Esophagus (tissue), 2 donors: ENCODE measurements around the gene UTF1. TPM values are rescaled to one million over a fixed set of nuclear protein-coding genes. Genes with fewer than 3 reads are reported as not detected.

ENCODE experiments used
- H3K27ac ChIP-seq, 2 donors: one replicate each; pipeline ENCODE4 v1.5.1; 2013; ENCODE audit warnings: low read depth in 2 of 2, mild to moderate bottlenecking in 2 of 2, inconsistent platforms in 1 of 2, low read length in 1 of 2, moderate library complexity in 1 of 2
- H3K27me3 ChIP-seq, 2 donors: one replicate each; pipeline ENCODE4 v1.6.1; 2013; ENCODE audit warnings: low read length in 2 of 2, control low read depth in 1 of 2, mild to moderate bottlenecking in 1 of 2; ENCODE audit not compliant: insufficient read depth in 2 of 2, control insufficient read depth in 1 of 2
- H3K36me3 ChIP-seq, 2 donors: one replicate each; pipeline ENCODE4 v1.6.1; 2013; ENCODE audit warnings: low read length in 1 of 2; ENCODE audit not compliant: control insufficient read depth in 2 of 2, insufficient read depth in 2 of 2
- H3K4me1 ChIP-seq, 2 donors: one replicate each; pipeline ENCODE4 v1.6.1; 2013; ENCODE audit warnings: low read length in 1 of 2; ENCODE audit not compliant: control insufficient read depth in 2 of 2, insufficient read depth in 2 of 2
- H3K4me3 ChIP-seq, 2 donors: one replicate each; pipeline ENCODE4 v1.5.1; 2013; ENCODE audit warnings: low read length in 2 of 2, mild to moderate bottlenecking in 2 of 2, low read depth in 1 of 2, moderate library complexity in 1 of 2
- H3K9me3 ChIP-seq, 2 donors: one replicate each; pipeline ENCODE4 v1.6.1; 2013; ENCODE audit warnings: mild to moderate bottlenecking in 2 of 2, low read depth in 1 of 2, low read length in 1 of 2, moderate library complexity in 1 of 2; ENCODE audit not compliant: control insufficient read depth in 2 of 2, insufficient read depth in 1 of 2
- WGBS, 2 donors: extraction: QIAGEN DNeasy Blood & Tissue Kit; methylation state at CpG; one replicate each; pipeline ENCODE4 v1.1.7; 2013; 5-methylcytosine and 5-hydroxymethylcytosine counted together
- polyA plus RNA-seq, 2 donors: library from polyadenylated mRNA; stranded (reverse); fragments of 200-250 nt; gene quantifications; one replicate each; pipeline ENCODE4 v1.2.3, GENCODE V29; 2013
- donor health status: healthy with polysubstance abuse.
- donor health status: Bipolar disorder and iron deficiency.

Gene UTF1
- polyA plus RNA-seq, 2 donors: not detected

DNA sequence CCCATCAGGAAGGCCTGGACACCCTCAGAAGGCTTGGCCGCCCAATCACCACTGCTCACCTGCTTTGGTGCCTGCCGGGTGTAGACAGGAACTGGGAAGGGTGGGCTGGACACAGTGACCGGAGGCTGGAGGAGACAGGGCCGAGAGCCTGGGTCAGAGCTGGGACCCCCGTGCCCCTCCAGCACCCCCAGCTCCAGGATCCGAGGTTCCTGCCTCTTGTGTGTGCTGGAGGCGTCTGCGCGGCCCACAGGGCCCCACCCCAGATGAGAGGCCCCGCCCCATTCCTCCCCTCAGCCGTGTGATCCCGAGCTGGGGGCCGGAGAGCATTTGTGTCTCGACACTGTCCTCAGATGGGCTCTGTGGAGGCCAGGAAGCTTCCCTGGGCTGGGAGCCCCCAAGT is 37.3 kb downstream of the UTF1 start:
- WGBS, 2 donors: 76 to 81% methylated on average over 14 of the region's 14 CpGs
- no peaks in the 10 kb centered on the region for H3K9me3 ChIP-seq
- peaks cover 0 to 10% of the 10 kb centered on the region in 2 donors for H3K4me1 ChIP-seq
- no peak overlapping the region for H3K27ac ChIP-seq
- H3K36me3 ChIP-seq: peaks cover 0 to 8% of the 10 kb centered on the region in 2 donors
- H3K27me3 ChIP-seq: no peaks in the 10 kb centered on the region
- no peak overlapping the region for H3K4me3 ChIP-seq

DNA sequence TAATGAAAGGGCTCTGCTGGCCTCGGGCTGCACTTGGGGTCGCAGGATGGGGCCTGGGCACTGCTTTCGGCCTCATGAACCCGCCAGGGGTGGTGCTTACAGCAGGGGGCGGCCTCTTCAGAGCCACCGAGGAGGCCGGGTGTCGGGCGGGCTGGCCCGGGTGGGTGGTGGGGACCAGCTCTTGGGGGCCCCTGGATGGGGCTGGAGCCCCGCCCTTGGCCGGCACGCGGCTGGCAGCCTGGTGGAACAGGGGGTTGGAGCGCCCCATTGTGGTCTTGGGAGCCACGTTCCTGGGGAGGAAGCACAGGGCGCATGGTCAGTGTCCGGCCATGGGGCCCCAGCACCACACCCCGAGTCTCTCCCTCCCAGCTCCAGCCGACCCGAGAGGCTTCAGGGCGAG is 37.8 kb downstream of the UTF1 start:
- no peak overlapping the region for H3K27ac ChIP-seq
- WGBS, 2 donors: 86 to 88% methylated on average over 17 to 22 of the region's 22 CpGs
- peaks cover 0 to 7% of the 10 kb centered on the region in 2 donors for H3K4me1 ChIP-seq
- no peaks in the 10 kb centered on the region for H3K9me3 ChIP-seq
- H3K27me3 ChIP-seq: no peaks in the 10 kb centered on the region
- peaks cover 0 to 8% of the 10 kb centered on the region in 2 donors for H3K36me3 ChIP-seq
- no peak overlapping the region for H3K4me3 ChIP-seq

DNA sequence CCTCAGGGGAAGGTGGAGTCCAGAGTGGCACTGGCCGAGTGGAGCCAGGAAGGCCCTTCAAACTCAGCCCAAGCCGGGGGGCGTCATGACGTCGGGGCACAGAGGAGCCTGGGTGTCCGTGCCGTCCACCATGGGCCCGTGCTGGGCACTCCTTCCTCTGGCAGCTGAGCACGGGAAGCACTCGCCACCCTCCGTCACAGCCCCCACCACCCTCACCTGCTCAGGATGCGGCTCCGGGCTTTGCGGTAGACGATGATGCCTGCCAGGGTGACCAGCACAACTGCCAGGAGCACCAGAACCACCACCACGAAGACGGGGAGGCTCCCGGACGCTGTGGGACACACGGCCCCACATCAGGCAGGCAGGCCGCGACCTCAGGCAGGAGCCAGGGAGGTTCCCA is 38.5 kb downstream of the UTF1 start:
- peaks cover 0 to 8% of the 10 kb centered on the region in 2 donors for H3K36me3 ChIP-seq
- no peak overlapping the region for H3K4me3 ChIP-seq
- H3K27ac ChIP-seq: no peak overlapping the region
- H3K9me3 ChIP-seq: no peaks in the 10 kb centered on the region
- WGBS, 2 donors: 91 to 97% methylated on average over 19 to 22 of the region's 22 CpGs
- no peaks in the 10 kb centered on the region for H3K27me3 ChIP-seq
- H3K4me1 ChIP-seq: peaks cover 0 to 3% of the 10 kb centered on the region in 2 donors

DNA sequence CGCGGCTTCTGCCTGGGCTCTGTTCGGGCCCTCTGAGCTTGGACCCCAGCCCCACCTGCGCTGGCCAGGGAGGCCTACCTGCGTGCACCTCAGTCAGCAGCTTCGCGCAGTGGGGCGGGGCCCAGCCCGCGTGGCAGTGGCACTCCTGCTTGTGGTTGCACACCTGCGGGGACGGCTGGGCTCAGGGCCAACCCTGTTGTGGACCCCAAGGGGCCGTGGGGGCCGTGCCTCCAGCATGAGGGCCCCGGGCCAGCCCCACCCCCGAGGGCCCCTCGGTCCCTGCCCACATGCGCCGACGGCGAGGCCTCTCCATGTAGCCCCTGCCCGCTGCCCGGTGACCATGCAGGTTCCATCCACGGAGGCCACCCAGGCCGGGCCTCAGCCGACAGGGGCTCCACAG is 39.4 kb downstream of the UTF1 start:
- Histone ChIP-seq H3K4me3 (no peak overlapping the region), H3K27ac (no peak overlapping the region), H3K27me3 (no peaks in the 10 kb centered on the region), H3K36me3 (peaks cover 0 to 8% of the 10 kb centered on the region in 2 donors), H3K4me1 (no peaks in the 10 kb centered on the region), H3K9me3 (no peaks in the 10 kb centered on the region)
- WGBS, 2 donors: 88 to 89% methylated on average over 21 to 26 of the region's 26 CpGs

DNA sequence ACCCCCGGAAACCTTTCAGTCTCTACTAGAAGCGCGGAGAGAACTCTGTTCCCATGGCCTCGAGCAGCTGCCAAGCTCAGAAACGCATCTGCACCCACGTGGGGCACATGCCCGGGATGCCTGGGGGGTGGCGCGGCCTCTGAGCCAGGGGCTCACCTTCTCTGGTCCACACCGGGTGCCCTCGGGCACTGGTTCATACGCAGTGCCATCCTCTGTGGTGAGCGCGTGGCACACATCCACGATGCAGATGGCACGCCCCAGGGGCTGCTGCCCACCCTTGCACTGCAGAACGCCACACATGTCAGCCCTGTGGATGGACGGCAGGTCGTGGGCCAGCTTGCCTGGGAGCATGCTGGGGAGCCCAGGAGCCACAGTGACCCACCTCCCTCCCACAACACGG is 40.2 kb downstream of the UTF1 start:
- H3K4me3 ChIP-seq: no peak overlapping the region
- no peaks in the 10 kb centered on the region for H3K9me3 ChIP-seq
- H3K27me3 ChIP-seq: no peaks in the 10 kb centered on the region
- no peak overlapping the region for H3K27ac ChIP-seq
- no peaks in the 10 kb centered on the region for H3K4me1 ChIP-seq
- peaks cover 0 to 8% of the 10 kb centered on the region in 2 donors for H3K36me3 ChIP-seq
- WGBS, 2 donors: 86 to 89% methylated on average over 20 of the region's 20 CpGs

DNA sequence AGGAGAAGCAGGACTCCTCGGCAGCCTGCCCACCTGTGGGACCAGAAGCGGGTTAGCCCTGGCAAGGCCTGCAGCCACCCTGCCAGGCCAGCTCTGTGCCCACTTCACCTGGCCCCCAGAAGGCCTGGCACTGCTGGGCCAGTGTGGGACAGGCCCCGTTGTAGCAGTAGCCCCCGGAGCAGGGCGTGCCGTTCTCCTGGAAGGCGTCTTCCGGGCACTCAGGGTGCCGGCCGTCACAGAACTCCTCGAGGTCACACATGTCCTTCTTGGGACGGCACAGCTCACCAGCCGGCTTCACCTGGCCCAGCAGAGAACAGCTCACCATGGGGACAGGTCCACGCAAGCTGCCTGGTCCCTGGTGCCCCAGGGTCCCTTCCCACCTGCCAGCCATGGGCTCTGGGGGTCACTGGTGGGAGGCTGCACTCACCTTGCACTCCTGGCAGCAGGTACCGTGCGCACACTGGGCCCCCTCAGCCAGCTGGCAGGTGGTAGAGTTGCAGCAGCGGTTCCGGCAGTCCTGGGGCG is 40.8 kb downstream of the UTF1 start:
- Histone ChIP-seq H3K4me1 (peaks cover 0 to 2% of the 10 kb centered on the region in 2 donors), H3K9me3 (no peaks in the 10 kb centered on the region), H3K36me3 (peaks cover 0 to 8% of the 10 kb centered on the region in 2 donors), H3K4me3 (no peak overlapping the region), H3K27me3 (no peaks in the 10 kb centered on the region), H3K27ac (no peak overlapping the region)
- 80 to 87% methylated on average over 19 of the region's 19 CpGs for WGBS, 2 donors

DNA sequence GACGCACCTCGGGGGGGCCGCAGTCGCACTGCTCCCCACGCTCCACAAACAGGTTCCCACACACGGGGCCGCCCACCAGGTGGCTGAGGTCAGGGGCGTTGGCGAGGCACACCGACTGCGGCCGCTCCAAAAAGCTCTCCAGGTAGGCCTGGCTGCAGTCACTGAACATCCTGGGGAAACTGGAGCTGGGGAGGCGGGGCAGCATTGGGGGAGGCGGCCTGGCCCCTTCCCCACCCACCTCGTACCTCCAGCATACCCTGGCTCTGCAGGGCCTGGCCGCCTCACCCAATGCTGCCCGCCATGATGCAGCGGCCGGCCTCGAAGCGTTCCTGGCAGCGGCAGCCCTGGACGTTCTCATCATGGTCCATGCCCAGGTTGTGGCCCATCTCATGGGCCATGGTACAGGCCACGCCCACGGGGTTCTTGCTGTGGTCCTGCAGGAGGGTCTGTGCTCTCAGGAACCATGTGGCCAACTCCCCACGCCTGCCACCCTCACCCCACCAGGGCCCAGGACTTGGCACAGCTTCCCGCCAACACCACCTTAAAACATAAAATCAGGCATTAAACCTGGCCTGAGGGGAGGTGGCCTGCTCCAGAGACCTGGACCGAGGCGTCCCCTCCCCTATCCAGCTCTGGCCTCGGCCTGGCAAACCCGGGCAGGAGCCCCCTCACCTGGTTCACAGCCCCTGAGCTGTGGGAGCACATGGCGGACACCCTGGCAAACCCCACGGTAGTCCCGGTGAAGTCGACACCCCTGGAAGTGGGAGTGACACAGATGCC is 41.7 kb downstream of the UTF1 start:
- H3K9me3 ChIP-seq: no peaks in the 10 kb centered on the region
- no peak overlapping the region for H3K4me3 ChIP-seq
- WGBS, 2 donors: 79% methylated on average over 34 to 35 of the region's 35 CpGs
- no peaks in the 10 kb centered on the region for H3K27me3 ChIP-seq
- peaks cover 0 to 6% of the 10 kb centered on the region in 2 donors for H3K36me3 ChIP-seq
- peaks cover 0 to 5% of the 10 kb centered on the region in 2 donors for H3K4me1 ChIP-seq
- no peak overlapping the region for H3K27ac ChIP-seq

DNA sequence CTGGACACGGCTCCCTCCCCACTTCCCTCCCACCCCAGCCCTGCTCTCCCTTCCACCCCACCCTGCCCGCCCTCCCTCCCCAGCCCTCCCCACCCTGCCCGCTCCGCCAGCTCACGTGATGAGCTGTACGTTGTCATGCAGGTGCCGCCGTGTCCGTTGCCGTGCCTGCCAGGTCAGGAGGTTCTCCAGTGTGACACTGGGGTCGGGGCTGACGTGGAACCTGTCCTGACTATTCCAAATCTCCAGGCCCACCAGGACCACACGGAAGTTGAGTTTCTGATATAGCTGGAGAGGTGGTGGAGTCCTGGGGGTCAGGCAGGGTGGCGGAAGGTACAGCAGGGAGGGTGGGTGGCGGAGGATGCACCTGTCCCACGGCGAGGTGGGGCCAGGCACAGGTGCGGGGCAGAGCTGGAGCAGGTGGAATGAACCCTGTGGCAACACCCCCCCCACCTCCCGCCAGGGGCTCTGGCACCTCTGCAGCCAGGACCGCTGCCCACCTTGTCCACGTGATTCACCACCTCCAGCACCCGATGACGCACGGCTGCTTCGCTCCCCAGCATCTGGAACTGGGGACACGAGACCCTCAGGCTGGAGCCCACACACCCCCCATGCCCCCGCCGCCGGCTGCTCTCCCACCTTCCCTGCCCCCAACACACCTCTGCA is 42.4 kb downstream of the UTF1 start:
- peaks cover 2 to 5% of the 10 kb centered on the region in 2 donors for H3K4me1 ChIP-seq
- WGBS, 2 donors: 78 to 80% methylated on average over 21 to 29 of the region's 29 CpGs
- H3K27me3 ChIP-seq: no peaks in the 10 kb centered on the region
- H3K27ac ChIP-seq: no peak overlapping the region
- H3K9me3 ChIP-seq: no peaks in the 10 kb centered on the region
- peaks cover 0 to 6% of the 10 kb centered on the region in 2 donors for H3K36me3 ChIP-seq
- H3K4me3 ChIP-seq: no peak overlapping the region

DNA sequence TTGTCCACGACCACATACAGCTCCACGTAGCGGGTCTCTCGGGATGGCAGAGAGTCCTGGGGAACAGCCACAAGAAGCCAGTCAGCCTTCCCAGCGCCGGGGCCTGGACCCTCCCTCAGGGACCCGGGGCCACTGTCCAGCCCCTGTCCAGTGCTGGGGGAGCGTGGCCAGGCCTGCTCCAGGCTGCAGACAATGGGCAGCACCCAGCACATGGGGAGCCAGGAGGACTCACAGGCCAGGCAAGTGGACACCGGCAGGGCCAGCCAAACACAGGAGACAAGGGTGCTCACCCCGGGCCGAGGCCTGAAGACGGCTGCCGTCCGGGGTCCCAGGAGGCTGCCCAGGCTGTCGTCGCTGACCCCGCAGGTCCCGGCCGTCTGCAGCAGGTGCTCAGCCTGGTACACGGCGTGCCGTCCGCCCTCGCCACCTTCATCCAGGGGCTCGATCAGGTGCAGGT is 43.0 kb downstream of the UTF1 start:
- Histone ChIP-seq H3K36me3 (peaks cover 0 to 6% of the 10 kb centered on the region in 2 donors), H3K4me3 (no peak overlapping the region), H3K4me1 (peaks cover 2 to 5% of the 10 kb centered on the region in 2 donors), H3K27ac (no peak overlapping the region), H3K27me3 (no peaks in the 10 kb centered on the region), H3K9me3 (no peaks in the 10 kb centered on the region)
- WGBS, 2 donors: 87 to 88% methylated on average over 24 to 25 of the region's 25 CpGs
